Stimulated activated CD8-positive, alpha-beta memory T cell treated with anti-CD3 and anti-CD28 coated beads, Interleukin-2, amount 100 ng/mL, for 48 hours (primary cell): ENCODE results near the gene ETFB.

Experiments used
- DNase-seq, 2 donors: peaks; one replicate each; pipeline ENCODE4 v3.0.0-alpha.2; 2020; ENCODE audit warnings: low read depth in 2 of 2

ETFB gene

GRCh38 chr19:51351266-51351990, 14.8 kb downstream of the ETFB start:
- no peak for DNase-seq

- DNase-seq, result no peak
Observed at GRCh38 chr19:51347209-51347928, 18.8 kb downstream of the ETFB start.

- no peak for DNase-seq
Observed at GRCh38 chr19:51346742-51347141, 19.4 kb downstream of the ETFB start.

GRCh38 chr19:51345076-51345620, 21.0 kb downstream of the ETFB start:
- DNase-seq, result no peak

- DNase-seq, result no peak
Observed at GRCh38 chr19:51342631-51343569, 23.3 kb downstream of the ETFB start.

GRCh38 chr19:51341976-51342580, 24.1 kb downstream of the ETFB start, which contains the start of gene VSIG10L:
Gene VSIG10L, minus strand, starts transcription at chr19:51342139. Its CDS starts 15 bp downstream, at chr19:51342124.
- no peak for DNase-seq

- DNase-seq, result no peak
Observed at GRCh38 chr19:51341066-51341465, 25.1 kb downstream of the ETFB start.

GRCh38 chr19:51339687-51340656, 26.2 kb downstream of the ETFB start:
- DNase-seq, result peak; percentile 96 to 99

GRCh38 chr19:51339313-51339686, 26.9 kb downstream of the ETFB start:
- no peak for DNase-seq

GRCh38 chr19:51338563-51339312, 27.4 kb downstream of the ETFB start:
- DNase-seq, result peak; percentile 81 to 89

GRCh38 chr19:51337861-51338562, 28.2 kb downstream of the ETFB start:
- no peak for DNase-seq

- no peak for DNase-seq
Observed at GRCh38 chr19:51337141-51337860, 28.9 kb downstream of the ETFB start.

GRCh38 chr19:51333836-51334460, 32.2 kb downstream of the ETFB start:
- no peak for DNase-seq

- no peak for DNase-seq
Observed at GRCh38 chr19:51331716-51332115, 34.5 kb downstream of the ETFB start.

- no peak for DNase-seq
Observed at GRCh38 chr19:51331193-51331592, 35.0 kb downstream of the ETFB start.

- DNase-seq, result no peak
Observed at GRCh38 chr19:51330366-51330765, 35.8 kb downstream of the ETFB start.

- DNase-seq, result no peak
Observed at GRCh38 chr19:51329411-51329810, 36.8 kb downstream of the ETFB start.
